ENCODE measurements around the gene AUNIP.

GRCh38 chr1:25877155-25877554 is 17.9 kb upstream of the AUNIP start:
- no peak for TF ChIP-seq POLR2A (IDR thresholded peaks at IDR 0.05)
- TF ChIP-seq CTCF (IDR thresholded peaks at IDR 0.05), result no peak
- TF ChIP-seq EP300 (IDR thresholded peaks at IDR 0.05), result no peak

All from ovary (tissue), 3 donors.